ENCODE measurements around the gene GALK2.

- TF ChIP-seq, protein P1, sequence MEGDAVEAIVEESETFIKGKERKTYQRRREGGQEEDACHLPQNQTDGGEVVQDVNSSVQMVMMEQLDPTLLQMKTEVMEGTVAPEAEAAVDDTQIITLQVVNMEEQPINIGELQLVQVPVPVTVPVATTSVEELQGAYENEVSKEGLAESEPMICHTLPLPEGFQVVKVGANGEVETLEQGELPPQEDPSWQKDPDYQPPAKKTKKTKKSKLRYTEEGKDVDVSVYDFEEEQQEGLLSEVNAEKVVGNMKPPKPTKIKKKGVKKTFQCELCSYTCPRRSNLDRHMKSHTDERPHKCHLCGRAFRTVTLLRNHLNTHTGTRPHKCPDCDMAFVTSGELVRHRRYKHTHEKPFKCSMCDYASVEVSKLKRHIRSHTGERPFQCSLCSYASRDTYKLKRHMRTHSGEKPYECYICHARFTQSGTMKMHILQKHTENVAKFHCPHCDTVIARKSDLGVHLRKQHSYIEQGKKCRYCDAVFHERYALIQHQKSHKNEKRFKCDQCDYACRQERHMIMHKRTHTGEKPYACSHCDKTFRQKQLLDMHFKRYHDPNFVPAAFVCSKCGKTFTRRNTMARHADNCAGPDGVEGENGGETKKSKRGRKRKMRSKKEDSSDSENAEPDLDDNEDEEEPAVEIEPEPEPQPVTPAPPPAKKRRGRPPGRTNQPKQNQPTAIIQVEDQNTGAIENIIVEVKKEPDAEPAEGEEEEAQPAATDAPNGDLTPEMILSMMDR (IDR thresholded peaks at IDR 0.05), result no peak
- TF ChIP-seq POLR2AphosphoS5 (IDR thresholded peaks at IDR 0.05), result no peak
Measured at GRCh38 chr15:49148727-49149126, 21.3 kb upstream of the GALK2 start.
